ENCODE measurements around the gene PEAK1. TPM values are rescaled to one million over a fixed set of nuclear protein-coding genes. Genes with fewer than 3 reads are reported as not detected.

PEAK1 gene
- total and polyA plus RNA-seq, 2 experiments from 2014 or later: 7.8 to 34.1 TPM

Other genes with a start within 250 kb of the PEAK1 start
- gene HMG20A, start 784 bp upstream of the PEAK1 start, total RNA-seq (2014; rRNA removed; shearing (Covaris generic)): 49.3 and 57.8 TPM in 2 replicates
- gene HMG20A, start 784 bp upstream of the PEAK1 start, polyA plus RNA-seq (2016; fragmentation: Nextera tagmentation; extraction: Ambion mirVana): 12.2 and 17.8 TPM in 2 replicates
- gene LINGO1, start 212.8 kb upstream of the PEAK1 start, total RNA-seq (2014; rRNA removed; shearing (Covaris generic)): 52.0 and 63.1 TPM in 2 replicates
- gene LINGO1, start 212.8 kb upstream of the PEAK1 start, polyA plus RNA-seq (2016; fragmentation: Nextera tagmentation; extraction: Ambion mirVana): 16.0 and 16.9 TPM in 2 replicates